SK-N-SH (cell line): ENCODE results near the gene NOS1. TPM values are rescaled to one million over a fixed set of nuclear protein-coding genes. Genes with fewer than 3 reads are reported as not detected.
A peak's percentile ranks its signal among the peaks of the same experiment; 100 is the strongest.

Experiments used
- CTCF ChIA-PET: fragments of 300-600, 350-600 bp; formaldehyde crosslinking; extraction: SDS; loops from one replicate; lab custom pipeline; 2021; lab: Yijun Ruan, JAX
- POLR2A ChIA-PET: fragments of 350-600 bp; sonication (Branson Sonifier 250); formaldehyde crosslinking; extraction: SDS; loops from one replicate; lab custom pipeline; 2020; ENCODE audit warnings: antibody characterized with exemption, inconsistent platforms; lab: Yijun Ruan, JAX
- DNase-seq: peaks from one replicate; pipeline ENCODE4 v3.0.0; 2012
- H2AFZ ChIP-seq: fragments of 200-600 bp; sonication (generic); 2 replicates; pipeline ENCODE4 v1.8.1; 2016; ENCODE audit warnings: antibody characterized with exemption, mild to moderate bottlenecking, low read depth
- H3F3A ChIP-seq: fragments of 200-600 bp; sonication (generic); replicated peaks from 2 replicates; pipeline ENCODE3; 2016; ENCODE audit warnings: antibody characterized with exemption, mild to moderate bottlenecking; ENCODE audit not compliant: insufficient read depth
- H3K27ac ChIP-seq, 2 experiments: fragments of 200-500 bp in 1 of 2; fragments of 200-600 bp in 1 of 2; sonication (Bioruptor generic) in 1 of 2; sonication (generic), shearing (Covaris generic) in 1 of 2; 2 replicates each; pipeline versions ENCODE4 v1.5.1 to v1.6.1; 2014 to 2016; ENCODE audit warnings: low read depth in 2 of 2, inconsistent platforms in 1 of 2, low read length in 1 of 2, mild to moderate bottlenecking in 1 of 2, mixed read lengths in 1 of 2
- H3K27me3 ChIP-seq: fragments of 200-600 bp; sonication (generic), shearing (Covaris generic); 2 replicates; pipeline ENCODE4 v1.6.1; 2016; ENCODE audit warnings: mixed run types; ENCODE audit not compliant: insufficient read depth
- H3K36me3 ChIP-seq, 2 experiments: fragments of 200-500 bp in 1 of 2; fragments of 200-600 bp in 1 of 2; sonication (Bioruptor generic) in 1 of 2; sonication (generic) in 1 of 2; replicated peaks in 1 of 2; 2 replicates each; pipeline versions ENCODE3 to v1.5.1; 2014 to 2016; ENCODE audit warnings: low read length in 1 of 2, mild to moderate bottlenecking in 1 of 2; ENCODE audit not compliant: insufficient read depth in 2 of 2, control insufficient read depth in 1 of 2
- H3K4me1 ChIP-seq, 2 experiments: fragments of 200-500 bp in 1 of 2; fragments of 200-600 bp in 1 of 2; sonication (Bioruptor generic) in 1 of 2; sonication (generic), shearing (Covaris generic) in 1 of 2; 2 replicates each; pipeline versions ENCODE4 v1.5.1 to v1.6.1; 2014 to 2016; ENCODE audit warnings: low read depth in 1 of 2, low read length in 1 of 2, mixed run types in 1 of 2; ENCODE audit not compliant: insufficient read depth in 2 of 2, control insufficient read depth in 1 of 2
- H3K4me2 ChIP-seq: fragments of 200-600 bp; sonication (generic), shearing (Covaris generic); 2 replicates; pipeline ENCODE4 v1.6.1; 2017; ENCODE audit warnings: mixed run types
- H3K4me3 ChIP-seq, 2 experiments: fragments of 200-500 bp in 1 of 2; fragments of 200-600 bp in 1 of 2; sonication (Bioruptor generic) in 1 of 2; sonication (generic), shearing (Covaris generic) in 1 of 2; 2 replicates each; pipeline versions ENCODE4 v1.5.1 to v1.8.1; 2014 to 2016; ENCODE audit warnings: low read depth in 2 of 2, inconsistent platforms in 1 of 2, low read length in 1 of 2, mild to moderate bottlenecking in 1 of 2, mixed read lengths in 1 of 2, moderate library complexity in 1 of 2
- H3K79me2 ChIP-seq: fragments of 200-600 bp; sonication (generic); 2 replicates; pipeline ENCODE4 v1.8.1; 2017; ENCODE audit warnings: mild to moderate bottlenecking; ENCODE audit not compliant: insufficient read depth
- H3K9ac ChIP-seq: fragments of 200-600 bp; sonication (generic); 2 replicates; pipeline ENCODE4 v1.6.1; 2017; ENCODE audit warnings: mixed run types
- H3K9me2 ChIP-seq: fragments of 200-600 bp; sonication (generic); 2 replicates; pipeline ENCODE4 v1.6.1; 2017; ENCODE audit warnings: mixed run types
- H3K9me3 ChIP-seq: fragments of 200-600 bp; sonication (generic); 2 replicates; pipeline ENCODE4 v1.6.1; 2017; ENCODE audit warnings: mixed run types, mild to moderate bottlenecking, moderate library complexity
- H4K20me1 ChIP-seq: fragments of 200-600 bp; sonication (generic); 2 replicates; pipeline ENCODE4 v1.6.1; 2017; ENCODE audit warnings: mild to moderate bottlenecking, mixed run types; ENCODE audit not compliant: insufficient read depth
- CTCF ChIP-seq: fragments of 200-600 bp; sonication (generic); IDR thresholded peaks from 2 replicates; pipeline ENCODE4 v1.6.1; 2017; ENCODE audit warnings: antibody characterized with exemption, mild to moderate bottlenecking, moderate library complexity
- ELF1 ChIP-seq: IDR thresholded peaks from 2 replicates; pipeline ENCODE4 v1.4.0; 2012
- EP300 ChIP-seq, 2 experiments: IDR thresholded peaks; 2 replicates each; pipeline versions ENCODE4 v1.4.0 to v1.6.1; 2012; ENCODE audit warnings: borderline replicate concordance in 1 of 2, low read depth in 1 of 2, low read length in 1 of 2
- GABPA ChIP-seq: IDR thresholded peaks from 2 replicates; pipeline ENCODE4 v1.4.0; 2012; ENCODE audit warnings: low read depth, mild to moderate bottlenecking
- IRF3 ChIP-seq: fragments of 150-350 bp; IDR thresholded peaks from 2 replicates; pipeline ENCODE4 v1.6.1; 2016; ENCODE audit warnings: mild to moderate bottlenecking, low read depth, low read length
- JUND ChIP-seq: IDR thresholded peaks from 2 replicates; pipeline ENCODE4 v1.4.0; 2012
- MXI1 ChIP-seq: IDR thresholded peaks from 2 replicates; pipeline ENCODE4 v1.6.1; 2012; ENCODE audit warnings: mild to moderate bottlenecking, low read depth, low read length, improper control_type of control experiment
- NFIC ChIP-seq: IDR thresholded peaks from 2 replicates; pipeline ENCODE4 v1.4.0; 2012; ENCODE audit warnings: borderline replicate concordance
- NRF1 ChIP-seq: IDR thresholded peaks from 2 replicates; pipeline ENCODE4 v1.6.1; 2012; ENCODE audit warnings: low read depth, mild to moderate bottlenecking, low read length
- RAD21 ChIP-seq: IDR thresholded peaks from 2 replicates; pipeline ENCODE4 v1.6.1; 2012; ENCODE audit warnings: mild to moderate bottlenecking, low read length
- RCOR1 ChIP-seq: fragments of 150-350 bp; IDR thresholded peaks from 2 replicates; pipeline ENCODE4 v1.6.1; 2017; ENCODE audit warnings: antibody characterized with exemption, low read length
- RFX5 ChIP-seq: IDR thresholded peaks from 2 replicates; pipeline ENCODE4 v1.6.1; 2012; ENCODE audit warnings: mild to moderate bottlenecking, improper control_type of control experiment, low read length
- RXRA ChIP-seq: IDR thresholded peaks from 2 replicates; pipeline ENCODE4 v1.4.0; 2012; ENCODE audit warnings: low read depth, mild to moderate bottlenecking, borderline replicate concordance
- SMC3 ChIP-seq: IDR thresholded peaks from 2 replicates; pipeline ENCODE4 v1.6.1; 2012; ENCODE audit warnings: low read depth, low read length, improper control_type of control experiment
- TAF1 ChIP-seq: IDR thresholded peaks from 2 replicates; pipeline ENCODE4 v1.6.1; 2012; ENCODE audit warnings: low read depth, mild to moderate bottlenecking, low read length, moderate library complexity, borderline replicate concordance
- TCF12 ChIP-seq: IDR thresholded peaks from 2 replicates; pipeline ENCODE4 v1.4.0; 2012
- USF2 ChIP-seq: fragments of 150-350 bp; IDR thresholded peaks from 2 replicates; pipeline ENCODE4 v1.6.1; 2017; ENCODE audit warnings: antibody characterized with exemption, low read length, low read depth, borderline replicate concordance
- YY1 ChIP-seq: IDR thresholded peaks from 2 replicates; pipeline ENCODE4 v1.4.0; 2012; ENCODE audit warnings: low read depth, mild to moderate bottlenecking
- WGBS: methylation state at CpG from one replicate; pipeline ENCODE4 v1.1.6; 2017; ENCODE audit warnings: low lambda C conversion rate; 5-methylcytosine and 5-hydroxymethylcytosine counted together
- polyA plus RNA-seq, 3 experiments: library from polyadenylated mRNA; depleted of rRNA; stranded (reverse); fragments of >200 nt; gene quantifications; 2 replicates each; pipeline ENCODE4 v1.2.3, GENCODE V29; 2012

The NOS1 gene
- polyA plus RNA-seq, 1 of the 3 experiments (the other 2 are of a cell fraction): 0.02 TPM

- H3F3A ChIP-seq: no peaks in the 10 kb centered on the region
- H3K9me3 ChIP-seq: no peaks in the 10 kb centered on the region
- H3K79me2 ChIP-seq: no peaks in the 10 kb centered on the region
- no peaks in the 10 kb centered on the region for H3K9me2 ChIP-seq
- POLR2A ChIA-PET: no interaction called here
- peak overlapping the region in 1 of 2 experiments; percentile 35; a peak in 1 of 4 replicates for H3K4me3 ChIP-seq
- H2AFZ ChIP-seq: no peak overlapping the region
- no peak overlapping the region for H3K4me2 ChIP-seq
- no peaks in the 10 kb centered on the region for H4K20me1 ChIP-seq
- CTCF ChIA-PET: interaction anchor here (0.6 to 15.9 kb wide), 41 partner anchors 9 to 1165 kb away, joined by 3 to 320 read pairs (median 4); no protein-coding TSS in a partner anchor
- H3K4me1 ChIP-seq: no peaks in the 10 kb centered on the region; a peak in 1 of 4 replicates
- no peak overlapping the region for H3K27ac ChIP-seq
- DNase-seq: peak; percentile 83
- WGBS: 15% methylated on average over 7 of the region's 7 CpGs
- H3K9ac ChIP-seq: no peak overlapping the region
- no peaks in the 10 kb centered on the region for H3K36me3 ChIP-seq
- H3K27me3 ChIP-seq: no peaks in the 10 kb centered on the region; the same call in 1 of the 2 replicates
- TF ChIP-seq RCOR1: 0 out of 2 replicates have a peak, but pooled peaks have one; percentile 12
- no peak for TF ChIP-seq JUND
- no peak for TF ChIP-seq RFX5
- peak; percentile 82 for TF ChIP-seq SMC3
- peak; percentile 92 for TF ChIP-seq RAD21
- TF ChIP-seq CTCF: peak; percentile 96
These were observed 148.7 kb downstream of the NOS1 start for GRCh38 chr12:117212563-117213190.

DNA sequence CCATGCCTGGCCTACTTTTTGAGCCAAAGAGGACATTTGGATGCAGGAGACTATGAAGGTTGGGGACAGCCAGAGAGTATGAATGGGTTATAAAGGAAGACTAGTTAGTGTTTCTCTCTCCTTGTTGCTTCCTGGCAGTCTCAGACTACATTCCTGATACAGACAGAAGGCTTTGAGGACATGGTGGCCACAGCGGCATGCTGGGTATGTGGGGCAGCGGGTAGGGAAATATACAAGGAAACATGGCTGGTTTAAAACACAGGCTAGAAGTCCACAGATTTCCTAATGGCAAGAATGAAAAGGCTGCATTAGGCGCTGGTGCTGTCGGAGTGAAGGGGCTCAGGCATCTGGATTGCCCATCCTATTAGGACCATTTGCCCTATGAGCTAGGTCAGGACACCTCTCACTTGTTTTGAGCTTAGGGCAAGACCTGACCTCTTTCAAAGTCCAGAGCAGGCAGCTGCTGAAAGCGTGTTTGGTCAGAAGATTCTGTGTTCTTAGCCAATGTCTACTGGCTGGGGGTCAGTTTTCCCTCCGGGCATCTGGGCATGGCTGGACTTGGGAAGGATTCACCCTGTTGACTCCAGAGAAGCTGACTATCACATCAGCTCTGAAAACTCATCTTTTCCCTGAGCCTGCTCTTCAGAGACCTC is 151.0 kb downstream of the NOS1 start:
- no peaks in the 10 kb centered on the region for H3K79me2 ChIP-seq
- ChIA-PET POLR2A (no interaction called here), CTCF (interaction anchor here (1.2 to 15.9 kb wide), 5 partner anchors 26 to 642 kb away, joined by 5 to 320 read pairs (median 5); no protein-coding TSS in a partner anchor)
- no peak overlapping the region for H3K9ac ChIP-seq
- H3K4me3 ChIP-seq: no peak overlapping the region
- H3K27ac ChIP-seq: no peak overlapping the region
- no peaks in the 10 kb centered on the region for H4K20me1 ChIP-seq
- H3K27me3 ChIP-seq: no peaks in the 10 kb centered on the region; the same call in 1 of the 2 replicates
- no peak overlapping the region for H2AFZ ChIP-seq
- no peak overlapping the region for H3K4me2 ChIP-seq
- H3K9me2 ChIP-seq: no peaks in the 10 kb centered on the region
- no peaks in the 10 kb centered on the region; a peak in 1 of 4 replicates for H3K4me1 ChIP-seq
- no peaks in the 10 kb centered on the region for H3F3A ChIP-seq
- no peak for TF ChIP-seq USF2
- no peak for TF ChIP-seq TCF12
- no peak for TF ChIP-seq NFIC
- TF ChIP-seq GABPA: no peak
- TF ChIP-seq MXI1: no peak
- TF ChIP-seq NRF1: no peak
- no peak for TF ChIP-seq JUND
- no peak for TF ChIP-seq RXRA
- TF ChIP-seq IRF3: no peak
- TF ChIP-seq TAF1: no peak
- TF ChIP-seq YY1: no peak
- TF ChIP-seq ELF1: no peak
- no peak for TF ChIP-seq EP300 (IDR thresholded peaks at IDR 0.05; ENCODE audit: borderline replicate concordance in 1 of 2, low read depth in 1 of 2, low read length in 1 of 2)
- H3K36me3 ChIP-seq: no peaks in the 10 kb centered on the region
- 76% methylated on average over 6 of the region's 6 CpGs for WGBS
- H3K9me3 ChIP-seq: no peaks in the 10 kb centered on the region
- no peak for DNase-seq
